ENCODE data around the gene KPNA3. TPM values are rescaled to one million over a fixed set of nuclear protein-coding genes. Genes with fewer than 3 reads are reported as not detected.

KPNA3 gene
- total and polyA plus RNA-seq, 5 donors from 2014 or later = 24.4 to 28.3 (median 27.7) TPM

GRCh38 chr13:49690995-49691784, 101.3 kb downstream of the KPNA3 start, which contains the start of gene EBPL:
Gene EBPL (minus strand): TSS chr13:49691486. CDS start chr13:49691424, 62 bp downstream.
- Mint-ChIP-seq H3K27me3 (no peaks in the 10 kb centered on the region), H3K4me3 (peak within 1 kb of the TSS; percentile 91 to 97 (median 92)), H3K9me3 (no peaks in the 10 kb centered on the region), H3K4me1 (peaks cover 16 to 45% (median 27%) of the 10 kb centered on the region in 4 donors), H3K27ac (peak within 1 kb of the TSS; percentile 71 to 90 (median 90)), H3K36me3 (peaks cover 14% of the 10 kb centered on the region)
- no peaks in the 10 kb centered on the region for H3K9me3 ChIP-seq (ENCODE audit: control insufficient read depth in 2 of 2, low read length in 2 of 2)
- peak; percentile 90 to 94 for ATAC-seq (ENCODE audit: low read depth in 2 of 2)
- peak; percentile 70 to 88 (median 81) for DNase-seq
- H3K4me1 ChIP-seq (ENCODE audit: control insufficient read depth, insufficient read depth, low read length, poor library complexity, severe bottlenecking) = peaks cover 14% of the 10 kb centered on the region
- H3K27me3 ChIP-seq (ENCODE audit: control insufficient read depth, insufficient read depth, low read length) = no peaks in the 10 kb centered on the region
- no peaks in the 10 kb centered on the region for H3K36me3 ChIP-seq (ENCODE audit: control insufficient read depth, insufficient read depth, low read length)
- peak within 1 kb of the TSS; percentile 57 for H3K27ac ChIP-seq (ENCODE audit: insufficient read depth, low read length, poor library complexity, severe bottlenecking)
- peak within 1 kb of the TSS; percentile 88 for H3K4me3 ChIP-seq (ENCODE audit: low read depth, low read length)

- H3K4me3 Mint-ChIP-seq = peak overlapping the region; percentile 91 to 97 (median 92)
- H3K9me3 Mint-ChIP-seq = no peaks in the 10 kb centered on the region
- peaks cover 22% of the 10 kb centered on the region for H3K36me3 Mint-ChIP-seq
- no peaks in the 10 kb centered on the region for H3K27me3 Mint-ChIP-seq
- Histone ChIP-seq H3K4me3 (ENCODE audit: low read depth, low read length) (peak overlapping the region; percentile 88), H3K27ac (ENCODE audit: insufficient read depth, low read length, poor library complexity, severe bottlenecking) (no peak overlapping the region), H3K27me3 (ENCODE audit: control insufficient read depth, insufficient read depth, low read length) (no peaks in the 10 kb centered on the region), H3K9me3 (ENCODE audit: control insufficient read depth in 2 of 2, low read length in 2 of 2) (no peaks in the 10 kb centered on the region), H3K36me3 (ENCODE audit: control insufficient read depth, insufficient read depth, low read length) (no peaks in the 10 kb centered on the region), H3K4me1 (ENCODE audit: control insufficient read depth, insufficient read depth, low read length, poor library complexity, severe bottlenecking) (peaks cover 14% of the 10 kb centered on the region)
- ATAC-seq (ENCODE audit: low read depth in 2 of 2) (no peak), DNase-seq (peak in 1 of 3 donors; percentile 18)
- peak overlapping the region; percentile 64 to 90 (median 90) for H3K27ac Mint-ChIP-seq
- H3K4me1 Mint-ChIP-seq = peaks cover 16 to 52% (median 28%) of the 10 kb centered on the region in 4 donors
Measured at GRCh38 chr13:49690133-49690994, 102.1 kb downstream of the KPNA3 start.

GRCh38 chr13:49683489-49683888, 109.0 kb downstream of the KPNA3 start:
- ATAC-seq (ENCODE audit: low read depth in 2 of 2) = no peak
- H3K4me1 Mint-ChIP-seq = peaks cover 8 to 64% (median 32%) of the 10 kb centered on the region in 4 donors
- peak overlapping the region in 1 of 4 donors; percentile 33 for H3K4me3 Mint-ChIP-seq
- Histone ChIP-seq H3K4me3 (ENCODE audit: low read depth, low read length) (no peak overlapping the region), H3K36me3 (ENCODE audit: control insufficient read depth, insufficient read depth, low read length) (no peaks in the 10 kb centered on the region), H3K9me3 (ENCODE audit: control insufficient read depth in 2 of 2, low read length in 2 of 2) (no peaks in the 10 kb centered on the region), H3K4me1 (ENCODE audit: control insufficient read depth, insufficient read depth, low read length, poor library complexity, severe bottlenecking) (no peaks in the 10 kb centered on the region), H3K27ac (ENCODE audit: insufficient read depth, low read length, poor library complexity, severe bottlenecking) (no peak overlapping the region), H3K27me3 (ENCODE audit: control insufficient read depth, insufficient read depth, low read length) (no peaks in the 10 kb centered on the region)
- no peak overlapping the region for H3K27ac Mint-ChIP-seq
- H3K27me3 Mint-ChIP-seq = no peaks in the 10 kb centered on the region
- H3K36me3 Mint-ChIP-seq = peaks cover 27% of the 10 kb centered on the region
- DNase-seq = peak in 1 of 3 donors; percentile 9
- H3K9me3 Mint-ChIP-seq = no peaks in the 10 kb centered on the region

GRCh38 chr13:49681842-49682435, 110.5 kb downstream of the KPNA3 start:
- no peaks in the 10 kb centered on the region for H3K36me3 ChIP-seq (ENCODE audit: control insufficient read depth, insufficient read depth, low read length)
- H3K4me1 ChIP-seq (ENCODE audit: control insufficient read depth, insufficient read depth, low read length, poor library complexity, severe bottlenecking) = no peaks in the 10 kb centered on the region
- DNase-seq (no peak), ATAC-seq (ENCODE audit: low read depth in 2 of 2) (no peak)
- no peaks in the 10 kb centered on the region for H3K9me3 ChIP-seq (ENCODE audit: control insufficient read depth in 2 of 2, low read length in 2 of 2)
- H3K27me3 ChIP-seq (ENCODE audit: control insufficient read depth, insufficient read depth, low read length) = no peaks in the 10 kb centered on the region
- Mint-ChIP-seq H3K4me3 (no peak overlapping the region), H3K27ac (peak overlapping the region in 1 of 3 donors; percentile 74), H3K4me1 (peaks cover 8 to 53% (median 27%) of the 10 kb centered on the region in 4 donors), H3K27me3 (no peaks in the 10 kb centered on the region), H3K9me3 (no peaks in the 10 kb centered on the region), H3K36me3 (peaks cover 18% of the 10 kb centered on the region)
- no peak overlapping the region for H3K27ac ChIP-seq (ENCODE audit: insufficient read depth, low read length, poor library complexity, severe bottlenecking)
- no peak overlapping the region for H3K4me3 ChIP-seq (ENCODE audit: low read depth, low read length)

GRCh38 chr13:49679246-49679645, 113.2 kb downstream of the KPNA3 start:
- H3K4me1 Mint-ChIP-seq = peaks cover 8 to 40% (median 23%) of the 10 kb centered on the region in 4 donors
- Histone ChIP-seq H3K36me3 (ENCODE audit: control insufficient read depth, insufficient read depth, low read length) (peaks cover 4% of the 10 kb centered on the region), H3K27ac (ENCODE audit: insufficient read depth, low read length, poor library complexity, severe bottlenecking) (no peak overlapping the region), H3K9me3 (ENCODE audit: control insufficient read depth in 2 of 2, low read length in 2 of 2) (no peaks in the 10 kb centered on the region), H3K4me1 (ENCODE audit: control insufficient read depth, insufficient read depth, low read length, poor library complexity, severe bottlenecking) (no peaks in the 10 kb centered on the region), H3K4me3 (ENCODE audit: low read depth, low read length) (no peak overlapping the region), H3K27me3 (ENCODE audit: control insufficient read depth, insufficient read depth, low read length) (no peaks in the 10 kb centered on the region)
- ATAC-seq (ENCODE audit: low read depth in 2 of 2) (no peak), DNase-seq (peak in 1 of 3 donors; percentile 38)
- no peaks in the 10 kb centered on the region for H3K9me3 Mint-ChIP-seq
- H3K27ac Mint-ChIP-seq = peak overlapping the region in 1 of 3 donors; percentile 32
- no peak overlapping the region for H3K4me3 Mint-ChIP-seq
- peaks cover 4% of the 10 kb centered on the region for H3K36me3 Mint-ChIP-seq
- no peaks in the 10 kb centered on the region for H3K27me3 Mint-ChIP-seq

GRCh38 chr13:49678191-49678914, 114.1 kb downstream of the KPNA3 start:
- Mint-ChIP-seq H3K4me3 (no peak overlapping the region), H3K27me3 (no peaks in the 10 kb centered on the region), H3K9me3 (no peaks in the 10 kb centered on the region), H3K4me1 (peaks cover 0 to 32% (median 16%) of the 10 kb centered on the region in 4 donors), H3K36me3 (peaks cover 4% of the 10 kb centered on the region), H3K27ac (no peak overlapping the region)
- ATAC-seq (ENCODE audit: low read depth in 2 of 2) (no peak), DNase-seq (no peak)
- Histone ChIP-seq H3K4me3 (ENCODE audit: low read depth, low read length) (no peak overlapping the region), H3K9me3 (ENCODE audit: control insufficient read depth in 2 of 2, low read length in 2 of 2) (no peaks in the 10 kb centered on the region), H3K36me3 (ENCODE audit: control insufficient read depth, insufficient read depth, low read length) (peaks cover 4% of the 10 kb centered on the region), H3K4me1 (ENCODE audit: control insufficient read depth, insufficient read depth, low read length, poor library complexity, severe bottlenecking) (no peaks in the 10 kb centered on the region), H3K27ac (ENCODE audit: insufficient read depth, low read length, poor library complexity, severe bottlenecking) (no peak overlapping the region), H3K27me3 (ENCODE audit: control insufficient read depth, insufficient read depth, low read length) (no peaks in the 10 kb centered on the region)
